Fibroblast of the aortic adventitia (primary cell): ENCODE measurements around the gene CAMKK2. TPM values are rescaled to one million over a fixed set of nuclear protein-coding genes. Genes with fewer than 3 reads are reported as not detected.

Source experiments
- DNase-seq: peaks from one replicate; pipeline ENCODE4 v3.0.0-alpha.2; 2010; ENCODE audit warnings: low read depth
- H3K4me3 ChIP-seq: 2 replicates; pipeline ENCODE4 v1.5.1; 2011; ENCODE audit warnings: low read depth, mild to moderate bottlenecking, control low read depth, low read length, moderate library complexity
- CTCF ChIP-seq: IDR thresholded peaks from 2 replicates; pipeline ENCODE4 v1.5.1; 2011; ENCODE audit warnings: mild to moderate bottlenecking, low read length, control low read depth, inconsistent platforms; ENCODE audit not compliant: insufficient read depth
- total RNA-seq: library from RNA; depleted of rRNA; stranded (reverse); fragments of >200 nt; gene quantifications from 2 replicates; pipeline ENCODE4 v1.2.3, GENCODE V29; 2012; ENCODE audit warnings: low replicate concordance

Gene CAMKK2
- total RNA-seq, 1 donor, result 23.8 TPM

- no peak for DNase-seq
- no peak overlapping the region for H3K4me3 ChIP-seq
- no peak for TF ChIP-seq CTCF
Measured at GRCh38 chr12:121331248-121331647, 34.7 kb upstream of the CAMKK2 start.

GRCh38 chr12:121330692-121331091 is 34.2 kb upstream of the CAMKK2 start:
- H3K4me3 ChIP-seq, result no peak overlapping the region
- no peak for DNase-seq
- TF ChIP-seq CTCF, result no peak

GRCh38 chr12:121330195-121330594 is 33.7 kb upstream of the CAMKK2 start:
- TF ChIP-seq CTCF, result no peak
- no peak for DNase-seq
- H3K4me3 ChIP-seq, result no peak overlapping the region

DNA sequence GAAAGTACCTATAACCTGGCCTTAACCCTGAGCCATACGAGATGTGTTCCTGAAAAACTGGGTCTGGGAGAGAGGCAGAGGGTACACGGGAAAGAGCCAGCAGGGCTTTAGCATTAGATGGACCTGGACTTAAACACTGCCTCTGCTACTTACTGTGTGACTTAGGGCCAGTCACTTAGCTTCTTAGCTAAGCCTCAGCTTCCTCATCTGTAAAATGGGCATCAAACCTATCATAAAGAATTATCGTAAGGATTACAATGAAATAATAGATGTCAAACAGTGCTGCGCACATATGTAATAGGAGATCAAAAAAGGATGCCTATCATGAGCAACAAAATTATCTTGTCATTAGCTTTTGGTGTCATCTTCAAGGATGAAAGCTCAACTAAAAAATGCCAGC is 32.1 kb upstream of the CAMKK2 start:
- no peak overlapping the region for H3K4me3 ChIP-seq
- DNase-seq, result no peak
- no peak for TF ChIP-seq CTCF

DNA sequence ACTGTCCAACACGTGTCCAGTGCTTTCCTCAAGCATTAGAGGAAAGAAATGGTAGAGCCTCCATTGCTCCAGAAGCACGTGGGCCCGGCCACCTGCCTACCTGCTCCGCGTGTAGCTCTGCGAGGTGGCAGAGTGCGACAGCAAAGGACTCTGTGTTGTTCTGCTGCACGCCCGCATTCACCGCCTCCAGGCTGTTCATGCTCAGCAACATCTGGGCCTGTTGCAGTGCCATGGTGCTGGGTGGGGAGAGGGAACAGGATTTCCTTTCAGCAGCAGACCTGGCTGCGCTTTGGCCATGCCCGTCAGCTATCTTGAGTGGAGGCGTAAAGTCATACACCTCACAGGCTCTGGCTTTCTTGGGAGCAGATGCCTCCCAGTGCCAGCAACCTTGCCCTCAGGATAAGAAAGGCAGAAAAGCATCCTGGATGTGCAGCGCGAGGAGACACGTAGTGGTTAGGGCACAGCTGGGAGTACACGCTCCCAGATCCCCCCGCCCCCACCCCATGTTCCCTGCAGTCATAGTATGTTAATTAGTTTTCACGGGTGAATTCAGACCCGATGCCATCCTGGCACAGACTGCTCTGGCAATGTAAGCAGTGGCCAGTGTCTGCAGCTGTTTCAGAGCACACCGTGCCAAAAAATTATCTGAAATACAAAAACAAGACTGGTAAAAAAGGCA is 30.6 kb upstream of the CAMKK2 start:
- H3K4me3 ChIP-seq, result no peak overlapping the region
- DNase-seq, result no peak
- TF ChIP-seq CTCF, result no peak

- H3K4me3 ChIP-seq, result no peak overlapping the region
- no peak for TF ChIP-seq CTCF
- peak; percentile 61 for DNase-seq
Measured at GRCh38 chr12:121325922-121326396, 29.4 kb upstream of the CAMKK2 start.

GRCh38 chr12:121323908-121324307 is 27.4 kb upstream of the CAMKK2 start:
- no peak overlapping the region for H3K4me3 ChIP-seq
- no peak for DNase-seq
- no peak for TF ChIP-seq CTCF
